Islet precursor cell (in vitro differentiated cells): ENCODE data around the gene UGT2A1.
A peak's percentile ranks its signal among the peaks of the same experiment; 100 is the strongest.

Experiments
- DNase-seq: peaks from one replicate; pipeline ENCODE4 v3.0.0-alpha.2; 2018

UGT2A1 gene

GRCh38 chr4:69584135-69584534 lies 68.9 kb downstream of the UGT2A1 start:
- no peak for DNase-seq

GRCh38 chr4:69583543-69583942 lies 69.5 kb downstream of the UGT2A1 start:
- no peak for DNase-seq

GRCh38 chr4:69577245-69577644 lies 75.8 kb downstream of the UGT2A1 start:
- DNase-seq, result no peak

- no peak for DNase-seq
Observed at GRCh38 chr4:69576251-69576877, 76.7 kb downstream of the UGT2A1 start.

GRCh38 chr4:69568787-69569186 lies 84.3 kb downstream of the UGT2A1 start:
- DNase-seq, result no peak

GRCh38 chr4:69563424-69563823 lies 89.6 kb downstream of the UGT2A1 start:
- DNase-seq, result no peak

- no peak for DNase-seq
Observed at GRCh38 chr4:69549651-69550050, 103.4 kb downstream of the UGT2A1 start.

GRCh38 chr4:69546134-69546765 lies 106.8 kb downstream of the UGT2A1 start:
- peak; percentile 74 for DNase-seq
